Activated naive CD4-positive, alpha-beta T cell (primary cell): ENCODE results near the gene ZFHX3.

Experiments
- DNase-seq, 4 experiments: peaks; one replicate each; lab custom pipeline; 2025; lab: John Stamatoyannopoulos, UW

ZFHX3 gene

DNA sequence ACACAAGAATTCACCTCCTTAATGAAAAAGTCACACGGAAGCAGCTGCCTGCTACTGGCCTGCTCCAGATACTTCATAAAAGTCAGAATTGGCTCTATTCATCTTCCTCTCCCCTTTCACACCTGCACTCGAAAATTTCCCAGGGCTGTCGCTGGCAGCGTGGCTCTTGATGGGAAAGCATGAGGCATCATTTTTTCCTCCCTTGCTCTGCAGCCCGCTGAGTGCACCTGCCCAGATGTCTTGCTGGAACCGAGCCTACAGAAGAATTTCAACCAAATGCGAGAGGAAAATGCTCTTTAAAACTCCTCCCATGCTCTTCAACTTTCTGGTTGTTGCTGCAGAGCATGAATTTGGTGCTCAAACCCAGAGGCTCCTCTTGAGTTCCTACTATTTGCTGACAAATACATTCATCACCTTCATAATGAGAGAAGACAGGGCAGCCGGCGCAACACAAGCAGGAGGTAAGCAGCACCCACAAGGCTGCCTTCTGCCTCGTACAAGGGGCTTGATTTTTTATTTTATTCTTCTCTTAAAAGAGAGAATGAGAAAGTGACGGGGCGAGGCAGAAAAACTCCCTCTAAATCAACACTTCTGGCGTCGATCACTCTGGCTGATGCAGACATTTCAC, 146.8 kb downstream of the ZFHX3 start:
- no peak for DNase-seq

DNA sequence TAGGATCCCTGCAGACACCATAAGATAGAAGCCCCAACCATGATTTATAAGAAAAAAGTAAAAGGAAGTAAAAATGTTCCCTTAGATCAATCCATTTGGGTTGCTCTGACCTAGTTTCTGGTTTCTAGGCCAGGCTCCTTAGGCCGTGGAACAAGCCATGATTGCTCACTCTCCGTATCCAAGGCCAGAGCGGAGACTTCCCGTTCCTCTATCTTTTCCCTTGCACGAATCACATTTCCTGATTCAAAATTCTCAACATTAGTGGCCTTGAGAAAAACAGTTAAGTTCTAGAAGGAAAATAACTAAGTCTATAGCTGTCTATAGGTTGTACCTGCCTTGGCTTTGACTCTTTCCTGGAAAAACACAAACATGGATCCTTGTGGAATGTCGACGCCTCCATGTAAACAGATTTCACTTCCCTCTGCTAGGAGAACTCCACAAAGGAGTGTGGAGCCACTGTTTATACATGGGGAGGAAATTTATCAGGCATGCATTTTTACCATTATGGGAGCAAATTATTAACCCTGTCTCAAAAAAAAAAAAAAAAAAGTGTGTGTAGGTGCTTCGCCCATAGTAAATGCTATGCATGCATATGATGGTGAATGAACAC, 149.6 kb downstream of the ZFHX3 start:
- DNase-seq, result no peak

DNA sequence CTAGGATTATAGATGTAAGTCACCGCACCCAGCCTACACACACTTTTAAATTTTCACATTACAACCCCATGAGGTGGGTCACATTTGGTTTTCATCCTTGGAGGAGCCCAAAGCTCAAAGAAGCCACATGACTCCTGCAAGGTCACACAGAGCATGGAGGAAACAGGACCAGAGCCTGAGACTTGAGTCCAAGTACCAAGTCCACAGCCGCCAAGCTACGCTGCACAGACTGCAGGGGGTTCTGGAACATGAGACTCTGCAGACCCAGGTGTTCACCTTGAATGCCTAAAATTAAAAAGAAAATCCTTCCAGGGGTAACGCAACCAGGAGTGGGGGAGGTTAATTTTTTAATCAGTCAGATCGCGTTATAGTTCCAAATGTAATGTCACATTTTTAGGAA, 150.2 kb downstream of the ZFHX3 start:
- DNase-seq, result no peak

DNA sequence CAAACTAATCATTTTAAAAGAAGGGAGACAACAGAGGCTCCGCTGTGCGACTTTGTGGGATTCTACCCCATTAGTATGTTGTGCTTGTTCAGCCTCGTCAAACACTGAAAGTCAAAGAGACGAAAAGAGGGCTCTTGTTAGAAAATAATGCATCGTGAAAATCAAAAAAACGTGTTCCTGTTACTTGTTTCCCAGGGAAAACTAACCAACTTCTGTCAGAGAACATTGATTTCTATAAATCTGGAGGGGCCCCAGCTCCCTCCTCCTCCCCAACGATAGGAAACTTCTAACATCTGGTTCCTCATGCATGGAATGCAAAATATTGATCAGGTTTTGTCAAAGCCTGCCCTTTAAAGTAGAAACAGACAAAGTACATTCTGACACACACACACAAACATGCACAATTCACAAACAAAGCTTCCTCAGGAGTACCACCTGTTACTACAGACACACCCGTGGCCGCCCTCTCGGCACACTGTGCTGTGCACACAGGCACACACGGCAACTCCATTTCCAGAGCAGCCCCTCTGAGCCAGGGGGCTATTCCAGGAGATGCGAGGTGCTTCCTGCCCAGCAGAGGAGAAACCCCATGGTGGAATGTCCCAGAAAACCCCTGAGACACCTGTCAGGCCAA, 151.3 kb downstream of the ZFHX3 start:
- no peak for DNase-seq

DNA sequence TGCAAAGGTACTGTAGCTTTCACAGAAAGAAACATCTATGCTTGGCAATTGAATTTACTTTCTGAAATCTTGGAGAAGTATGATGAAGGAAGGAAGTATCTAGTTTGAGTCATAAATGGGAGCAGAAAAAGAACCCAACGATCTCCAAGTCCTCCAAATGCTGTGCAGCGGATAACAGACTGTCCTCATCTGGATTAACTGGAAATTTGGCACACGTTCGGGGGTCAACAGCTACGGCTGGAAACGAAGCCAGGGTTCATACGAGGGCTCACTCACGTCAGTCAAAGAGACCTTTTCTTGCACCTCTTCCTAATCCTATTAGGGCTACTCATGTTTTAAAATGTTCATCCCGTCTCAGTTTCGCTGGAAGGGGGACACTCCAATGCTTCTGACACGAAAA, 152.0 kb downstream of the ZFHX3 start:
- DNase-seq, result no peak

DNA sequence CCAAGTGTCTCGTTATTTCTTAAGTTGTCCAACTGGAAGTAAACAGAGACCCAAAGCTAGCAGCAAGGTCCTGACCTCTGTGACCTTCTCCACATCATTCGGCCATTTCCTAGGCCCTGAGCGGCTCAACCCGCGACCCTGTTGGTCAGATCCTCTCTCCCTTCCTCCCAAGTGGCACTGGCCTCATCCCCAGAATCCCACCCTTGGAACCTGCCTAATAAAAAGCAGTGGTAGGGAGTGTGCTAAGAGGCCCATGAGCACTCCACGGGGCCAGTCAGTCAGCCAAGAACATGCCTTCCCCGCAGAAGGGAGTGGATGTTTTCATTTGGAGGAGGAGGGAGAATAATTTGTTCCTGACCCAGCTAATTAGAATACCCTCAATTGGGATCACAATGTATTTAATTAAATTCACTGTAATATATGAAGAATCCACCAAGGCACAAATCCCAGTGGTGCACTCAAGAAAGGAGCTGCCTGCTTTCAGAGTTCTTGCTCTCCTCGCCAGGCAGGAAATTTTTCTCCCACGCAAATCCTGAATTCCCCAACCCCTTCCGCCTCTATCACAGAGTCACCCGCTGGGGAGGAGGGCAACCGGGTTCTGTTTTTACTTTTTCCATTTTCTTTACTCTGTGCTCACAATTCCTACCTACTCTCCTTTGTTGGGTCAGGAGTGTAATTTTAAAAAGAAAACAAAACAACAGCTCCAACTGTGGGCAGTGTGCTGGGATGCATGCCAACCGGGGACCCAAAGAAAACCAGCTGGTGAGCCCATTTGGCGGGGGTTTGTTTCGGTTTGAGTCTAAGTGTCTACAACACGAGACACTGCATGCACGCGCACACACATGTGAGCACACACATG, 153.4 kb downstream of the ZFHX3 start:
- DNase-seq, result no peak

DNA sequence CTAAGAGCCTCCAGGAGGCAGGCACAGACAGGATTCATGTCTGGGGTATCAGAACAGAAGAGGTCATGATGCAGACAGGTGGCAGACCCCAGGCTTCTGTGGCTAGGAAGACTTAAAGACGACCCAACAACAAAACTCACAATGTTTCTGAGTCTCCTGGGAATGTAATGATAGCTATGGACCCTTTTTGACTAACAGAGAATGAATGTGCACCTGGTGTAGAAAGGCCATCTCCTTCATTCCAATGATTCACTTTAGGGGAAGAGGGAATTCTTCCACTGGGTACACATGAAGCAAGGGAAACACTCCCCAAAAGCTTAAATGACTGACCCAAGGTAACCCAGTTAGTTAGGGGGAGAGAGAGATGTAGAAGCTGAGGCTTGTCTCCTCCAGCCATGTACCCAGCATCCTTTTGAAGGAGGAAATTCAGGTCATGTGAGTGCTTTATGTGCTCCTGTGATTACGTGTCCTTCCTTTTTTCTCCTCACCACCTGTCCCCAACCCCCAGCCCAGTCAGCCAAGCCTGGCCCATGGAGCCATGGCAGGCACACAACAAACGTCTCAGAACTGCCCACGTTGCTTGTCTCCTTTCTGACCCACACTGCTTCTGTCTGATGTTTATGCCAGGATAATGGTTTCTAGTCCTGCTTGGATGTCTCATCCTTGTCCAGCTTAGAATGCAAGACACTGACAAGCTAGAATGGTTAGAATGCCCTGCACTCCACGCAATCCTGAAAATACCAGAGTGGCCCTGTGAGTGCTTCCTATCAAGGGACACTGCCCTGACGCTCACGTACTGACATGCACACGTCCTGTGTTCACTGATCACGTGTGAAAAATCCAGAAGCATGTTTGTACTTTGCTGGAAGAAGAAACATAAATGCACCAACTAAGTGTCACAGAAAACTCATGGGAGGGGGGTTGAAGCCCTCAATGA, 156.4 kb downstream of the ZFHX3 start:
- DNase-seq, result no peak

DNA sequence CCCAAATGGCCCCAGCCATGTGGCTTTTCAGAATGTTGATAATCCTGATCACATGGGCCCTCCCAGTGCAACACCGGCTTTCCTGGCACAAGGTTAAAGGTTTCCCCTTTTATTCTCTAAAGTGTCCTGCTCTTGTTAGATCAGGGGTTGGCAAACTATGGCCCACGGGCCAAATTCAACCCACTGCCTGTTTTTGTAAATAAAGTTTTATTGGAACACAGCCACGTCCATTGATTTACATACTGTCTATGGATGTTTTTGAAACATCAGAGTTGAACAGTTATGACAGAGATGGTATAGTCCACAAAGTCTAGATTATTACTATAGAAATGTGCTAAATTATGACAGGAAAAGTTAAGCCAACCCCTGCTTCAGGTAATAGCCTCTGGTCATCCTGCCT, 157.3 kb downstream of the ZFHX3 start:
- no peak for DNase-seq

DNA sequence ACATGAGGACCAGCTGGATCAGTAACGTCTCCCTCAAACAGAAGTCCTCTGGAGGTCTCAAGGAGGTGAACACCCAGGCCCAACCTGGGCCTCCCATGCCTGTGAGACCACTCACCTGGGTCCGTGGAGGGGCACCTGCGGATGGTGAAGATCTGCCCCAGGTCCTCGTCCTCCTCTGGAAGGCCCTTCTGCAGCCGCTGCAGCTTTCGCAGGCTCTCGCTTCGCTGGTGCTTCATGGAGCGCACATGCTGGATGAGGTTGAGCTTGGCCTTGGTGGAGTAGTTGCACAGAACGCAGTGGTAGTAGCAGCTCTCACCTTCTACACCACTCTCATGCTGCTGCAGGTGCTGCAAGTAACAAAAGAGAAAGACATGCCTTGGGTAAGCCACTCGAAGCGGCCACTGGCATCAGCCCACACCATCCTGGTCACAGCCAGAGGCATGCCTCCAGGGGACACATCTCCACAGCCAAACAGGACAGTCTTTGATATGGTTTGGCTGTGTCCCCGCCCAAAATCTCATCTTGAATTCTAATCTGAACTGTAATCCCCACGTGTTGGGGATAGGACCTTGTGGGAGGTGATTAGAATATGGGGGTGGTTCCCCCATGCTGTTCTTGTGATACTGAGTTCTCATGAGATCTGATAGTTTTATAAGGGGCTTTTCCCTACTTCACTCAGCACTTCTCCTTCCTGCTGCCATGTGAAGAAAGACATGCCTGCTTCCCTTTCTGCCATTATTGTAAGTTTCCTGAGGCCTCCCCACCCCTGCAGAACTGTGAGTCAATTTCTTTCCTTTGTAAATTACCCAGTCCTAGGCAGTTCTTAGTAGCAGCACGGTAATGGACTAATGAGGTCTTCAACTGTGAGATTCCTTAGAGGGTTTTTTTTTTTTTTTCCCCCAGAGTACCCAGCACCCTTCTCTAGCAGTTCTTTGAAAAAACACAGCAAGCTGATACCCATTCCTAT, 158.0 kb downstream of the ZFHX3 start:
- DNase-seq, result no peak

DNA sequence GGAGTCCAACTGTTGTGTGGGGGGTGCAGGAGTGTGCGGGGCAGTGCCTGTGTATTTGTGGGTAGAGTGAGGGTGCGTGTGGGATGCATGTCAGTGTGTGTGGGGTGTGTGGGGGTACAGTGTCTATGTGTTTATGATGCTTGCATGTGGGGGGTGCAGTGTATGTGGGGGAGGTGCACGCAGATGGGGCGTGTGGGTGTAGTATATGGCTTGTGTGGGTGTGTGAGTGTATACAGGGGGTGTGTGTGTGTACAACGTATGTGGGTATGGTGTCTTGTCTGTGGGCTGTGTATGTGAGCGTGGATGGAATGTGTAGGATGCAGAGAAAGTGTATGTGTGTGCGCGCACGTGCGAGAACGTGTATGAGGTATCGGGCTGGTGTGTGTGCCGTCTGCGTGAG, 160.4 kb downstream of the ZFHX3 start:
- no peak for DNase-seq

DNA sequence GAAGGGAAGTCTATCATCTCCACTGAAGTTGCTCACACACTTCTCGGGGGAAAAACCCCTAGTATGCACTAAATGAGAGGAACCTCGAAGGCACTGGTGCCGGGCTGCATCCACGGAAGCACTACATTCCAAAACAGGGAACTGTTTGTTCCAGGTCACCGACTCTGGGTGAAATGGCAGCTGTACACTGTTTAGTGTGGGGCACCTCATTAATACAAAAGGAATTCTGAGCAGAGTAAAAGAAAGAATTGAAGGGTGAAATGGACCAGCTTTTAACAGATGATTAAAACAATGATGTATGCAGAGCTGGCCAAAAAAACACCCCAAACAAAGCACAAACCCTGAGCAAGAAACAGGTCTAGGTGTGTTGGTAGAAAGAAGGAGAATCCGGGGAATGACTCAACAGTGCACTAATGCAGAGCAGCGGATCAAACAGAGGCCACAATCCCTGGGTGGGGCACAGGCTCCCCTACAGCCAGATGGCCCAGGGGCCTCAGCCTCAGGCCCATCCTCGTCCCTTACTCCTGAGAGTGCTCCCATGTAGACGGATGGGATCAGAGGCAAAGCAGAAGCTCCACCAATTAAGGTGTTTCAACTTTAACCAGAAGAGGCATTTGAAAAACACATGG, 161.5 kb downstream of the ZFHX3 start:
- DNase-seq, result no peak

DNA sequence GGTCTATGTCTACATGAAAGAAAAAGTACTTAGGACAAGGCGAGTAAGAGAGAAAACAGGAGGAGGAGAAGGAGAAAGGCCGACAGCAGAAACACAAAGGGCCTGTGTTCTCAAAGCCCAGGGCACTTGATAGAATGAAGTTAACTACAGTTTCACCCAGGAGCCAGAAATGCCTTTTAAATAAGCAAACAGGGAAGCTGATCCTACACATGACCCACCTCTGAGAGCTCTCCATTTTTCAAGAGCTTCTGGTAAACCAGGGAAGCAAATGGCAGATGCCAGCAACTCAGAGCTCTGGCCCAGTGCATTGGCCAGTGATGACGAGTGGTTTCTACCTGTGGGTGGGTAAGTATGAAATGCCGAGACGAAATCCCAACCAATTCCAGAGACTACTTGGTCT, 163.4 kb downstream of the ZFHX3 start:
- DNase-seq, result no peak

DNA sequence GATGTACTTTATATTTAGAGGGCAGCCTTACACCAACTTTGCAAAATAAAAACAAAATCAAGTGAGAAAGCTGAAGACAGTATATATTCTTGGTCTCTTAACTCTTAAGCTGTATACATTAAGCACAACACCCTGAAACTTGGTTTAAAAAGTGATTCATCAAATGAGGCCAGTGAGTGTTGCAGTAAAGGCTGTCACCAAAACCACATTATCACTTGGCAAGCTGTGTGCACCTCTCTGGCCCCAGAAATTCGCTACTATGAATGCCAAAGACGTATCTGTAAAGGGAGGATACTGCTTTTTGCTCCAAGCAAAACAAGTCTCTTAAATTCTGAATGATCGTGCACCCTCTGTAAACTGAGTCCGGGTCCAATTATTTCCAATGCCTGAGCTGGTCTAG, 163.9 kb downstream of the ZFHX3 start:
- no peak for DNase-seq

DNA sequence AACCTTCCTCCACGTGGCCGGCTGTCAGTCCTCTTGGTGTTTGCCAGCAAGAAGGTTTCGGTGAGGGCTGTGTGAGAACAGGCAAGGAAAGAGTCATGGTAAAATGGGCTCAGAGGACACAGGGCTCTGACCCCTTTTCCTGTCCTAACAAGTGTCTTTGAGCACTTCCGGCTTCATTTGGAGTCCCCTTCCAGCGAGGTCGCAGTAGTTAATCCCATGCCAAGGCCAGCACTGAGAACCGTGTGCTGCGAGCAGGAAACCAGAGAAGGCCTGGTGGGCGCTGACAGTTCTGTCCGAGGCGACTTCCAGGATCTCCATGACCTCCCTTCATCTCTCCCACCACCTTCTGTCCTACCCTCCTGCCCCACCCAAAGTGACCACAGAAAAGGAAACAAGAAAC, 168.1 kb downstream of the ZFHX3 start:
- DNase-seq, result no peak

DNA sequence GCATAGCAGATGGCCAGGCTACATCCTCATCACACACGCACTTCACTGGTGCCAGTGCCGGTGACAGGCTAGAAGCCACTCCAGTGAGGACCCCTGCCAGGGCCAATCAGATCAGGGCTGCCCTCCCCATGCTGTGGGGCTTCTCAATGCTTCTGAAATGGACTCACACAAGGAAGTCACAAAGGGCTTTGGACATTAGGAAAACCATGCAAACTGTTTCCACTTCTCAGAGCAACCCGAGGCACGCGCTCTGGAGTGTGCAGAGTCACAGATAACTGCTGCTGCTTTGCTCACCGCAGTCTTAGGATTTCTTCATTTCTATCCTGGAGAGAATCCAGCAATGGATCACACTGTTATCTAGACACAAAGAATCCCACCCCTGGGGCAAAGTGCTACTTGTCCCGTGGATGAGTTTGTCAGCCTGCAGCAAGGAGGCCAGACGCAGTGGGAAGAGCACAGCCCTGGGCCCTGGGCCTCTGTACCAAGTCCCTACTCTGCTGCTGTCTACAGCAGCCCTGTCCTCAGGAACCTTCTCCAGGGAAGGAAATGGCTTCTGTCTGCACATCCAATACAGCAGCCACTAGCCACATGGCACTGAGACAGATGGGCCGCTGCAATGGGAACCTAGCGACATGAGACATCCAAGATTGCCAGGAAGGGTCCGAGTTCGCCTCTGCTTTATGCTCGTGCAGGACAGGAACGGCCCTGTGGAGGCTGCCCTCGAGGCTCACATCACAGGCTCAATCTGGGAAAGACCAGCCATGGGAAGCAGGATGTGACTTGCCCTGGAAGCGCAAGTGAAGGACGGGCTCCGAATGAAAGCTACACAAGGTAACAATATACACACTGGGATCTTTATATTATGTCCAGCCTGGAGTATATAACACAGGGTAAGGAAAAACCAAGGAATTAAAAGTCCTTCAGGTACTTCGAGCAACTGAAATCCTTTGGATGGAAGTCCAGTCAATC, 169.3 kb downstream of the ZFHX3 start:
- DNase-seq, result no peak

DNA sequence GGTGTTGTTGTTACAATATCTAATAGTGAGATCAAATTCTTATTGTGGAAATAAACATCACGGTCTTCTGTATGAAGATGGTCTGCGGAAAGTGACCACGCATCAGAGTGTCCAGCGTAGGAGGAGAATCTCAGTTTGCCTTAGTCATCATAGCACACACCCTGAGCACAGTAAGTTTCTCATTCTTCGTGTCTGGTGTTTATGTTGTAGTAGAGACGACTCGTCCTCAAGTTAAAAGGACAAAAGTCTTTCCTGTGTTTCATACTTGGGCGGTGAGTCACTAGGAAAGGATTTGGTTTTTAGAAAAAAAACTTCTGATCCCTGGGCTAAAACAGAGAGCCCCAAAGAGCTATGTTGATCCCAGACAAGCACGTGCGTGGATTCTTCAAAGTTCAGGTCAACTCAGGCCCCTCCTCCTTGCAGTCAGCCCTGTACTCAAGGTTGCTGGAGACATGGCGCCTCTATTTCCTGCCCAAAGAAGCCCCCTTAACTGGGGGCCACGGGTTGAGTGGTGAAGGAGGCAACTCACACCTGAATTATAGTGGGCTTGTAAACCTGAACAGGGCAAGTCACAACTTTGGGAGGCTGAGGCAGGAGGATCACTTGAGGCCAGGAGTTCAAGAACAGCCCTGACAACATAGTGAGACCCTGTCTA, 170.4 kb downstream of the ZFHX3 start:
- DNase-seq, result no peak

DNA sequence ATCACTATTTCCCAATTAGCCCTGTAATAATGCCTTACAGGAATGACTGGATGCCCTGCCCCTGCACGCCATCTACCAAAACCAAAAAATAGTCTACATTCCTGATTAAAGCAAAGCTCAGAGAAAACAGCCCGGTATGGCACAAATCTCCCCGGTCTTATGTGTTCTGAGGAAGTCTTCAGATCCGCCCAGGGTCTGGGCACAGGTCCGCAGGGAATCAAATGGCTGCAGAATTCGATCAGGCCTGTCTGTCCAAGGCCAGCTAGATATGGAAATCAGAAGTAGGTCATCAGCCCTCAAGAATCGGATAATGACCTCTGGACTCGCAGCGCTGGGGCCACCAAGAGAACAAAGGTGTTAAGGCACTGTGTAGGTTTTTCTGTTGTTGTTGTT, 171.0 kb downstream of the ZFHX3 start:
- DNase-seq, result no peak

DNA sequence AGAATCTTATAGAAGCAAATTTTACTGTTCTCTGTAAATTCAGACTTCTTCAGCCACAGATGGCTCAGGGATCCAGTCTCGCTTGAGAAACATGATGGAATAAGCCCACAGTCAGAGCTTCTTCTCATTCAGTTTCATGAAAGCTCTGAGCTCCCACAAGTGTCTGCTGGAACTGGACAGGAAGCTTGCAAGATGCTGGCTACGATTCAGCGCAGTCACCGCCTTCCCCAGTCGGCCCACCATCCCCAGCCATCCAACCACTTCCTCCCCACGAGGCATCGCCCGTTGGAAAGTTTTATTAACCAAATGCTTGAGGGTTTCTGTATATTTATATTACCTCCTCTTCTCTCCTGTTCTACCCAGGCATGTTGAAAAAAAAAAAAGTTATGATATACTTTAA, 171.7 kb downstream of the ZFHX3 start:
- DNase-seq, result no peak
